ENCODE data around the gene ZFP1.
"Not testable (repeated sequence)": the region's sequence is repeated elsewhere in the genome, so short reads cannot be mapped to it uniquely, and the experiment has no call there.

The ZFP1 gene

GRCh38 chr16:75205438-75205837 is 57.1 kb downstream of the ZFP1 start:
- not testable (repeated sequence) for DNase-seq

- not testable (repeated sequence) for DNase-seq
These were observed 57.8 kb downstream of the ZFP1 start for GRCh38 chr16:75205961-75206748.

GRCh38 chr16:75206749-75207451 is 58.6 kb downstream of the ZFP1 start, which contains the start of gene CTRB2:
TSS of gene CTRB2 (minus strand) at chr16:75207161. CDS start at chr16:75207141, 20 bp downstream.
- DNase-seq = no peak

GRCh38 chr16:75207831-75208230 is 59.5 kb downstream of the ZFP1 start:
- DNase-seq = no peak

GRCh38 chr16:75208242-75208825 is 60.0 kb downstream of the ZFP1 start:
- no peak for DNase-seq

- DNase-seq = no peak
These were observed 60.7 kb downstream of the ZFP1 start for GRCh38 chr16:75208861-75209505.

GRCh38 chr16:75209514-75209913 is 61.2 kb downstream of the ZFP1 start:
- DNase-seq = not testable (repeated sequence)

- no peak for DNase-seq
These were observed 61.6 kb downstream of the ZFP1 start for GRCh38 chr16:75209944-75210343.

GRCh38 chr16:75211286-75211685 is 63.0 kb downstream of the ZFP1 start:
- not testable (repeated sequence) for DNase-seq

- DNase-seq = no peak
These were observed 67.8 kb downstream of the ZFP1 start for GRCh38 chr16:75216127-75216526.

GRCh38 chr16:75216576-75216975 is 68.3 kb downstream of the ZFP1 start:
- no peak for DNase-seq

- no peak for DNase-seq
These were observed 69.1 kb downstream of the ZFP1 start for GRCh38 chr16:75217389-75217851.

GRCh38 chr16:75218256-75219076 is 70.1 kb downstream of the ZFP1 start, which contains the start of gene CTRB1:
TSS of gene CTRB1 (plus strand) at chr16:75218988. CDS start at chr16:75219008, 20 bp downstream.
- DNase-seq = no peak

GRCh38 chr16:75219088-75219487 is 70.8 kb downstream of the ZFP1 start:
- DNase-seq = no peak

GRCh38 chr16:75219838-75220237 is 71.5 kb downstream of the ZFP1 start:
- no peak for DNase-seq
